Limb (tissue), 2 donors: Measurements from ENCODE around the gene FDX2.
"Not testable (repeated sequence)": the region's sequence is repeated elsewhere in the genome, so short reads cannot be mapped to it uniquely, and the experiment has no call there.

ENCODE experiments used
- DNase-seq, 2 donors: peaks; one replicate each; pipeline ENCODE4 v3.0.0-alpha.2; 2016; ENCODE audit errors: extremely low spot score in 2 of 2

FDX2 gene

GRCh38 chr19:10315335-10316214, at the start of gene FDX2:
FDX2 (minus strand) TSS chr19:10316015; CDS start chr19:10315996, 19 bp downstream.
- peak; percentile 84 to 92 for DNase-seq

- no peak for DNase-seq
These were observed 49.7 kb upstream of the FDX2 start for GRCh38 chr19:10365518-10365917.

GRCh38 chr19:10364644-10365043, 48.8 kb upstream of the FDX2 start:
- DNase-seq, result no peak

GRCh38 chr19:10363789-10364281, 48.0 kb upstream of the FDX2 start:
- DNase-seq, result no peak

GRCh38 chr19:10362259-10362658, 46.4 kb upstream of the FDX2 start:
- no peak for DNase-seq

DNA sequence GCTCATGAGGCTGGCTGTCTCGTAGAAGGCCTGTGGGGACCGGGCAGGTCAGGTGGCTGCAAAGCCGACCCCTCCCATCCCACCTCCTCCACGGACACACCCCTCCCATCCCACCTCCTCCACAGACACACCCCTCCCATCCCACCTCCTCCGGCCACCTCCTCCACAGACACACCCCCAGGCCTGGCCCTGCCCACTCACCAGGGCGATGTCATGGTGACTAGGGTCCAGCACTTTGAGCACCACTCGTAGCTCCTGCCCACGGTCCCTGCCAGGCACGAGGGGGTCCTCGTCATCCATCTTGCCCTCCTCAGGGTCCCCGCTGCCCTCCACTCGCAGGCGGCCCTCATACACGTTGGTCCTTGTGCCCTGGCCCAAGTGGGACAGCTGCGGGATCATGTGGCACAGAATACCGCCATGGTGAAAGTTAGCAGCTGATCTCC, 45.8 kb upstream of the FDX2 start:
- DNase-seq, result no peak

GRCh38 chr19:10356431-10356830, 40.6 kb upstream of the FDX2 start:
- no peak for DNase-seq

DNA sequence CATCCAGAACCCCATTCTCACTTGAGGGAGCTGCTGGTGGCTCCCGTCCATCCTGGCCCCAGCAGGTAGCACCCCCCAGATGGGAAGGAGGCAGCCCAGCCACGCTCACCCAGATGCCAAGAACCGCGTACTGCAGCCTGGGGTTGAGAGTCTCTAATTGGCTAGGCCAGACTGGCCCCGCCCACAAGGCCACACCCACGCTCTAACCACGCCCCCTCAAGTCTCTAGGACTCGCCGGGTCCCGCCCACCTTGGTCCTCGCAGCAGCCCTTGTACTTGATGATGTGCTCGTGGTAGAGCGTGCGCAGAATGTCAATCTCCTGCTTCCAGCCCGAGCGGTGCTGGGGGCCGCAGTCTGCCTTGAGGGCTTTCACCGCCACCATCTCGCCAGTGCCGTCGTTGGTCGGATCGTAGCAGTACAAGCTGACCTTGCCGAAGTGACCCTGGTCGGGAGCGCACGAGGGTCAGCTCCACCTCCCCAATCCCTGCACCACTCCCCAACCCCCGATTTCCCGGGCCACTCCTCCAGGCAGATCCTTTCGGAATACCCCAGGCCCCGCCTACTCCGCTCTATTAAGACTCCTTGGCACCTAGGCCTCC, 38.1 kb upstream of the FDX2 start:
- DNase-seq, result peak; percentile 19 to 87

GRCh38 chr19:10352764-10353671, 37.2 kb upstream of the FDX2 start:
- DNase-seq, result peak; percentile 36 to 73

DNA sequence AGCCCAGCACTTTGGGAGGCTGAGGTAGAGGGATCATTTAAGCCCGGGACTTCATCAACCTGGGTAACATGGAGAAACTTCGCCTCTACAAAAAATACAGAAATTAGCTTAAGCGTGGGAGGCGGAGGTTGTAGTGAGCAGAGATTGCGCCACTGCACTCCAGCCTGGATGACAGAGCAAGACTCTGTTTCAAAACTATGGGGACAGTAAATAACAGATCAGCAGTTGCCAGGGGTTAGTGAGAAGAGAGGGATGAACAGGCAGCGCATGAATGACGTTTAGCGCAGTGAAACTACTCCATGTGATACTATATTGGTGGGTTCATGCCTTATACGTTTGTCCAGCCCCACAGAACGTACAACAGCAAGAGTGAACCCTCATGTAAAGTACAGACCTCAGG, 30.7 kb upstream of the FDX2 start:
- no peak for DNase-seq

DNA sequence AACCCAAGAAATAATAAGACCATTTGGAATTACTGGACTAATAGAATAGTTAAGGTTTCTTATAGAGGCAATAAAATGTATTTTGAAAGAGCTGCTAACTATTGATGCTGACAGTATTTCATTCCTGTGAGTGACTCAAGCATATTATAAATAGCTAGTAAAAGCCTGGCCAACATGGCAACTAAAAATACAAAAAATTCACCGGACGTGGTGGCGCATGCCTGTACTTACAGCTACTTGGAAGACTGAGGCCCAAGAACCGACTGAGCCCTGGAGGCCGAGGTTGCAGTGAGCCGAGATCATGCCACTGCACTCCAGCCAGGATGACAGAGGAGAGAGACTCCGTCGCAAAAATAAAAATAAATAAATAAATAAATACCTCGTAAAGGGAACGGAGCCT, 29.0 kb upstream of the FDX2 start:
- DNase-seq, result no peak

- DNase-seq, result no peak
These were observed 27.7 kb upstream of the FDX2 start for GRCh38 chr19:10343495-10343894.

GRCh38 chr19:10339977-10340376, 24.2 kb upstream of the FDX2 start:
- DNase-seq, result no peak

DNA sequence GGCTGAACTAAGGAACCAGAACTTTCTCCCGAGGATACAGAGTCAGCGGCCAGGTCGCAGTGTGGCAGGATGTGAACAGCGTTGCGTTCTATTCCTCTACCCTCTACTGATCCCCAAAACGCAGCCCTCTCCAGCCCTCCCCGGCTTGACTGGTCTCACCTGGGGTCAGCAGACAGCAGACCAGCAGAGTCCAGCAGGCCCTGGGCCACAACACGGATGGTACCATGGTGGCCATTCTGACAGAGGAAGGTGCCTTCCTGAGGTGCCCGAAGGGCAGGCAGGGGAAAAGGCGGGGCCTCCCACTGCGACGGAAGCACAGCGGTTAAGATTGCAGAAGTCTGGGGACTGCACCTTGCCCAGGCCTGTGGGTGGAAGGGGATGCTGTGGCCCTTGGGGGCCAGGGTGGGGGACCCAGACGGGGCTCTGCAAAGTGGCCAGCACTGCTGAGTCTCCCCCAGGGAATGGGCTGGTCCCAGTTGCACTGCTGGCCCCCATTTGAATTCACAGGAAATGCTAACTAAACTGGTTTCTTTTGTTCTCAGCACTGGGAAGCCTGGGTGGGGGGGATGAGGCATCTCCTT, 23.7 kb upstream of the FDX2 start, which contains the start of gene ICAM3:
TSS of gene ICAM3 (minus strand) at position 245 of the 581 bp plus-strand sequence. CDS start at position 235, 10 bp downstream.
- DNase-seq, result no peak

DNA sequence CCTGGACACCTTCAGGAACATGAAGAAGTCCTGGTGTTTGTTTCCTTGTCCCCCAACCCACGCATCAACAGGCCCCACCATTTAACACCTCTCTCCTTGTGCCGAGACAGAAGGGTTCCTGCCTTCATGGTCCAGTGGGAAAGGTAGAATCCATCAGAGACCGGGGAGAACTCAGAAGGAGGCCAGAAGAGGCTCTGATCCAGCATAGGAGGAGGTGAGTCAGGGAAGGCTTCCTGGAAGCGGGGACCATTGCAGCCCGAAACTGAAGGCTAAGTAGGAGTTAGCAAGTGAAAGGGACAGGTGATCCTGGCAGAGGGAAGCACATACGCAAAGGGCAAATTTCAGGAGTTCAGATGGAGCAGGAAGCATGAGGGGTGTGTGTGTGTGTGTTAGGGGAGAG, 23.1 kb upstream of the FDX2 start:
- DNase-seq, result no peak

- not testable (repeated sequence) for DNase-seq
These were observed 20.9 kb upstream of the FDX2 start for GRCh38 chr19:10336725-10337124.

DNA sequence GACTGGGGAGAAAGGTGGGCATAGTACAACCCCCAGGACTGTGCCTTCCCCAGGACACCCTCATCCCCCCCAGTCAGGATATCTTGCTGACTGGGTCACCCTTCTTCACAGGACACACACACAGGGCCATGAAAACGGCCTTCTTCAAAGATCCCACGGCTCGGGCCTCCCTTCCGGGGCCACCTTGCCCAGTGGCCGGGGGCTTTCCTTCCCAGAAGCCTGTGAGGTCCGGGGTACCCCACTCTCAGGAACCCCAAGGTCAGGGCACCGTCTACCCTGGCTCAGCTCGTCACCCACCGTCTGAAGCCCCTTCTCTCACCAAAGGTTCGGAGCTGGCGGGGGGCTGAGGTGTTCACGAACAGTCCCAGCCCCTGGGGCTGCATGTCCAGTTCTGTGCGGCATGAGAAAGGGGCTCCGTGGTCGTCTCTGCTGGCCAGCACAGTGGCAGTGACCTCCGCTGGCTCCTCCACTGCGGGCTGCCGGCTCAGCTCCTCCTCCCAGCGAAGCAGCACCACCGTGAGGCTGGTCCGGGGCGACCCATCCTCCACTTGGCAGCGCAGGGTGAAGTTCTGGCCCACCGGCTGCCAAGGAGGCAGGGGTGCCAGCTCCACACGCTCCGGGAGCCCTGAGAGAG, 19.7 kb upstream of the FDX2 start:
- DNase-seq, result no peak

GRCh38 chr19:10334588-10335351, 19.0 kb upstream of the FDX2 start:
- peak; percentile 87 to 90 for DNase-seq

- DNase-seq, result no peak
These were observed 18.2 kb upstream of the FDX2 start for GRCh38 chr19:10333758-10334587.
